HG02885 (cell line): ENCODE data around the gene HDAC8.

Experiments
- ATAC-seq: cut with Tn5 transposase; IDR thresholded peaks from one replicate; pipeline ENCODE4 v1.9.1; 2021; ENCODE audit warnings: mild to moderate bottlenecking; ENCODE audit not compliant: unreplicated experiment, poor library complexity

HDAC8 gene

GRCh38 chrX:72304877-72305276 lies 267.8 kb downstream of the HDAC8 start:
- ATAC-seq: no peak

GRCh38 chrX:72301781-72302180 lies 270.9 kb downstream of the HDAC8 start:
- ATAC-seq: no peak

GRCh38 chrX:72299891-72300630 lies 272.6 kb downstream of the HDAC8 start:
- no peak for ATAC-seq

- ATAC-seq: no peak
Measured at GRCh38 chrX:72297953-72298730, 274.5 kb downstream of the HDAC8 start.

- ATAC-seq: no peak
Measured at GRCh38 chrX:72296991-72297390, 275.7 kb downstream of the HDAC8 start.

- no peak for ATAC-seq
Measured at GRCh38 chrX:72295745-72296144, 276.9 kb downstream of the HDAC8 start.

- ATAC-seq: no peak
Measured at GRCh38 chrX:72294497-72294896, 278.1 kb downstream of the HDAC8 start.

- no peak for ATAC-seq
Measured at GRCh38 chrX:72282302-72282701, 290.3 kb downstream of the HDAC8 start.

- ATAC-seq: no peak
Measured at GRCh38 chrX:72280321-72280845, 292.3 kb downstream of the HDAC8 start.
